ENCODE results near the gene NBPF26. TPM values are rescaled to one million over a fixed set of nuclear protein-coding genes. Genes with fewer than 3 reads are reported as not detected.
"Not testable (repeated sequence)": the region's sequence is repeated elsewhere in the genome, so short reads cannot be mapped to it uniquely, and the experiment has no call there.

NBPF26 gene
- total RNA-seq = 10 to 100 TPM; 13.9 to 20.9 TPM
- polyA plus RNA-seq (2013, experiment 1 of 2) = 15.3 TPM
- 16.4 TPM for polyA plus RNA-seq (2013, experiment 2 of 2)
- long read RNA-seq, experiment 1, partial matches to known transcripts = 2 of 5 reads
- long read RNA-seq, experiment 1, other reads (novel, unspliced or antisense) = 3 of 5 reads
- long read RNA-seq, experiment 2, partial matches to known transcripts = 3 of 10 reads
- long read RNA-seq, experiment 2, other reads (novel, unspliced or antisense) = 7 of 10 reads
- long read RNA-seq, experiment 3, partial matches to known transcripts = 2 of 5 reads
- long read RNA-seq, experiment 3, other reads (novel, unspliced or antisense) = 3 of 5 reads
- long read RNA-seq, experiment 4, partial matches to known transcripts = 3 of 3 reads
- long read RNA-seq, experiment 4, other reads (novel, unspliced or antisense) = 0 of 3 reads

GRCh38 chr1:120723715-120724402 is at the start of gene NBPF26:
Gene NBPF26, plus strand, starts transcription at chr1:120723945.
- H3K36me3 Mint-ChIP-seq (ENCODE audit: low read depth) = not testable (repeated sequence)

GRCh38 chr1:120680106-120680819 is 43.5 kb upstream of the NBPF26 start:
- H3K27ac Mint-ChIP-seq; H3K4me3 ChIP-seq (ENCODE audit: low read length); H3K9me3 Mint-ChIP-seq; H3K4me3 Mint-ChIP-seq; H3K27me3 Mint-ChIP-seq (ENCODE audit: insufficient read depth); H3K36me3 Mint-ChIP-seq (ENCODE audit: low read depth); H3K4me1 Mint-ChIP-seq; H3K4me1 ChIP-seq (ENCODE audit: control insufficient read depth, insufficient read depth, low read length); H3K36me3 ChIP-seq (ENCODE audit: control insufficient read depth, insufficient read depth, low read length); H3K9ac ChIP-seq (ENCODE audit: extremely low read depth, low read length, poor library complexity, severe bottlenecking); H3K27me3 ChIP-seq (ENCODE audit: control insufficient read depth, insufficient read depth, low read length, poor library complexity, severe bottlenecking); H3K27ac ChIP-seq (ENCODE audit: low read depth, low read length); DNase-seq; H3K9me3 ChIP-seq (ENCODE audit: control insufficient read depth, low read length): not testable (repeated sequence)
- WGBS, 2 experiments (ENCODE audit: insufficient coverage in 1 of 2, insufficient read length in 1 of 2) = no CpG with 5 or more reads among the region's 2 CpGs

More at GRCh38 chr1:120723715-120724402, at the start of gene NBPF26:
- DNase-seq = peak; percentile 84
- H3K27me3 Mint-ChIP-seq (ENCODE audit: insufficient read depth); H3K27ac ChIP-seq (ENCODE audit: low read depth, low read length); H3K36me3 ChIP-seq (ENCODE audit: control insufficient read depth, insufficient read depth, low read length); H3K4me1 Mint-ChIP-seq; H3K9me3 Mint-ChIP-seq; H3K27ac Mint-ChIP-seq; H3K27me3 ChIP-seq (ENCODE audit: control insufficient read depth, insufficient read depth, low read length, poor library complexity, severe bottlenecking); H3K9me3 ChIP-seq (ENCODE audit: control insufficient read depth, low read length); H3K4me1 ChIP-seq (ENCODE audit: control insufficient read depth, insufficient read depth, low read length): not testable (repeated sequence)
- Histone ChIP-seq H3K4me3 (ENCODE audit: low read length) (peak within 1 kb of the TSS; percentile 64), H3K9ac (ENCODE audit: extremely low read depth, low read length, poor library complexity, severe bottlenecking) (peak within 1 kb of the TSS; percentile 34)
- WGBS, 2 experiments (ENCODE audit: insufficient coverage in 1 of 2, insufficient read length in 1 of 2) = 0% methylated on average over 3 to 41 of the region's 74 CpGs
- H3K4me3 Mint-ChIP-seq = peak within 1 kb of the TSS; percentile 58

GRCh38 chr1:120680938-120681337 is 42.8 kb upstream of the NBPF26 start:
- not testable (repeated sequence) for H3K27ac ChIP-seq (ENCODE audit: low read depth, low read length); H3K27me3 Mint-ChIP-seq (ENCODE audit: insufficient read depth); H3K9me3 Mint-ChIP-seq; H3K4me3 Mint-ChIP-seq; H3K4me1 ChIP-seq (ENCODE audit: control insufficient read depth, insufficient read depth, low read length); H3K4me3 ChIP-seq (ENCODE audit: low read length); H3K27me3 ChIP-seq (ENCODE audit: control insufficient read depth, insufficient read depth, low read length, poor library complexity, severe bottlenecking); H3K27ac Mint-ChIP-seq; H3K9ac ChIP-seq (ENCODE audit: extremely low read depth, low read length, poor library complexity, severe bottlenecking); H3K36me3 Mint-ChIP-seq (ENCODE audit: low read depth); H3K9me3 ChIP-seq (ENCODE audit: control insufficient read depth, low read length); H3K4me1 Mint-ChIP-seq; H3K36me3 ChIP-seq (ENCODE audit: control insufficient read depth, insufficient read depth, low read length); DNase-seq
- WGBS, 2 experiments (ENCODE audit: insufficient coverage in 1 of 2, insufficient read length in 1 of 2) = no CpG with 5 or more reads among the region's 2 CpGs

- H3K9me3 ChIP-seq (ENCODE audit: control insufficient read depth, low read length) = not testable (repeated sequence)
- WGBS, 2 experiments (ENCODE audit: insufficient coverage in 1 of 2, insufficient read length in 1 of 2) = 48% methylated on average over 1 of the region's 2 CpGs; no CpG with 5 or more reads in 1 of the 2 experiments
Measured at GRCh38 chr1:120684397-120684796, 39.3 kb upstream of the NBPF26 start.

GRCh38 chr1:120685622-120686021 is 38.1 kb upstream of the NBPF26 start:
- not testable (repeated sequence) for H3K9me3 Mint-ChIP-seq; H3K27me3 Mint-ChIP-seq (ENCODE audit: insufficient read depth); H3K9ac ChIP-seq (ENCODE audit: extremely low read depth, low read length, poor library complexity, severe bottlenecking)

More at GRCh38 chr1:120684397-120684796, 39.3 kb upstream of the NBPF26 start:
- H3K36me3 ChIP-seq (ENCODE audit: control insufficient read depth, insufficient read depth, low read length); H3K4me1 Mint-ChIP-seq; H3K27ac ChIP-seq (ENCODE audit: low read depth, low read length); H3K36me3 Mint-ChIP-seq (ENCODE audit: low read depth); H3K9me3 Mint-ChIP-seq; H3K4me3 ChIP-seq (ENCODE audit: low read length); H3K27me3 ChIP-seq (ENCODE audit: control insufficient read depth, insufficient read depth, low read length, poor library complexity, severe bottlenecking); H3K9ac ChIP-seq (ENCODE audit: extremely low read depth, low read length, poor library complexity, severe bottlenecking); DNase-seq; H3K4me3 Mint-ChIP-seq; H3K27me3 Mint-ChIP-seq (ENCODE audit: insufficient read depth); H3K27ac Mint-ChIP-seq; H3K4me1 ChIP-seq (ENCODE audit: control insufficient read depth, insufficient read depth, low read length): not testable (repeated sequence)

GRCh38 chr1:120687250-120687649 is 36.5 kb upstream of the NBPF26 start:
- not testable (repeated sequence) for H3K4me1 Mint-ChIP-seq; H3K27me3 ChIP-seq (ENCODE audit: control insufficient read depth, insufficient read depth, low read length, poor library complexity, severe bottlenecking); H3K27ac ChIP-seq (ENCODE audit: low read depth, low read length); H3K36me3 Mint-ChIP-seq (ENCODE audit: low read depth); H3K36me3 ChIP-seq (ENCODE audit: control insufficient read depth, insufficient read depth, low read length); H3K27ac Mint-ChIP-seq; H3K4me3 Mint-ChIP-seq; H3K4me3 ChIP-seq (ENCODE audit: low read length); H3K9me3 ChIP-seq (ENCODE audit: control insufficient read depth, low read length); H3K9me3 Mint-ChIP-seq; H3K27me3 Mint-ChIP-seq (ENCODE audit: insufficient read depth); DNase-seq; H3K4me1 ChIP-seq (ENCODE audit: control insufficient read depth, insufficient read depth, low read length); H3K9ac ChIP-seq (ENCODE audit: extremely low read depth, low read length, poor library complexity, severe bottlenecking)
- no CpG with 5 or more reads among the region's 6 CpGs for WGBS, 2 experiments (ENCODE audit: insufficient coverage in 1 of 2, insufficient read length in 1 of 2)

More at GRCh38 chr1:120685622-120686021, 38.1 kb upstream of the NBPF26 start:
- H3K4me1 Mint-ChIP-seq; H3K4me3 ChIP-seq (ENCODE audit: low read length); H3K27me3 ChIP-seq (ENCODE audit: control insufficient read depth, insufficient read depth, low read length, poor library complexity, severe bottlenecking); H3K36me3 ChIP-seq (ENCODE audit: control insufficient read depth, insufficient read depth, low read length); H3K36me3 Mint-ChIP-seq (ENCODE audit: low read depth); H3K27ac Mint-ChIP-seq; H3K4me1 ChIP-seq (ENCODE audit: control insufficient read depth, insufficient read depth, low read length); H3K9me3 ChIP-seq (ENCODE audit: control insufficient read depth, low read length); H3K4me3 Mint-ChIP-seq; H3K27ac ChIP-seq (ENCODE audit: low read depth, low read length); DNase-seq: not testable (repeated sequence)
- no CpG with 5 or more reads among the region's 2 CpGs for WGBS, 2 experiments (ENCODE audit: insufficient coverage in 1 of 2, insufficient read length in 1 of 2)
